Activated T-helper 2 cell treated with anti-CD3 and anti-CD28 coated beads, Interferon-gamma antibody, Interleukin-2, Interleukin-4, amounts not matched to agents 10 μg/mL and 5 μg/mL and 100 μg/mL, durations not matched to agents 14 hours and 24 hours and 36 hours (primary cell): Measurements from ENCODE around the gene AOPEP. TPM values are rescaled to one million over a fixed set of nuclear protein-coding genes. Genes with fewer than 3 reads are reported as not detected.

Source experiments
- DNase-seq: peaks from one replicate; pipeline ENCODE4 v3.0.0; 2021; ENCODE audit warnings: low spot score
- H3K27ac Mint-ChIP-seq: one replicate; pipeline ENCODE4 v1.8.0; 2021; ENCODE audit warnings: mixed read lengths
- H3K27me3 Mint-ChIP-seq: one replicate; pipeline ENCODE4 v1.8.0; 2021; ENCODE audit warnings: low read depth, mixed read lengths
- H3K36me3 Mint-ChIP-seq: one replicate; pipeline ENCODE4 v1.8.0; 2021; ENCODE audit warnings: low read depth, mixed read lengths
- H3K4me1 Mint-ChIP-seq: one replicate; pipeline ENCODE4 v1.8.0; 2021; ENCODE audit warnings: low read depth, mixed read lengths
- H3K4me3 Mint-ChIP-seq: one replicate; pipeline ENCODE4 v1.8.0; 2021; ENCODE audit warnings: low read depth, mild to moderate bottlenecking, moderate library complexity, mixed read lengths
- H3K9me3 Mint-ChIP-seq: one replicate; pipeline ENCODE4 v1.8.0; 2021; ENCODE audit warnings: mixed read lengths
- intact Hi-C: fragments of 100-400 bp; cut with micrococcal nuclease; formaldehyde crosslinking; loops from one replicate; pipeline ENCODE4 v1.15.1; 2023
- total RNA-seq: library from RNA; stranded (reverse); gene quantifications from 2 replicates; pipeline ENCODE4 v1.2.3, GENCODE V29; 2022

AOPEP gene
- total RNA-seq, 1 donor from 2014 or later, result 24.6 TPM

- H3K4me1 Mint-ChIP-seq, result no peaks in the 10 kb centered on the region
- H3K27ac Mint-ChIP-seq, result no peak overlapping the region
- no peaks in the 10 kb centered on the region for H3K27me3 Mint-ChIP-seq
- H3K9me3 Mint-ChIP-seq, result no peaks in the 10 kb centered on the region
- no peak for DNase-seq
- H3K4me3 Mint-ChIP-seq, result no peak overlapping the region
- intact Hi-C loops, result no loop called here
- H3K36me3 Mint-ChIP-seq, result peaks cover 3% of the 10 kb centered on the region
These were observed 375.5 kb downstream of the AOPEP start for GRCh38 chr9:95102001-95102433.

- no peak overlapping the region for H3K4me3 Mint-ChIP-seq
- intact Hi-C loops, result no loop called here
- peaks cover 4% of the 10 kb centered on the region for H3K36me3 Mint-ChIP-seq
- no peaks in the 10 kb centered on the region for H3K9me3 Mint-ChIP-seq
- H3K27me3 Mint-ChIP-seq, result no peaks in the 10 kb centered on the region
- no peaks in the 10 kb centered on the region for H3K4me1 Mint-ChIP-seq
- DNase-seq, result no peak
- H3K27ac Mint-ChIP-seq, result no peak overlapping the region
These were observed 376.1 kb downstream of the AOPEP start for GRCh38 chr9:95102572-95102971.

GRCh38 chr9:95103281-95103771 is 376.8 kb downstream of the AOPEP start:
- intact Hi-C loops, result no loop called here
- Mint-ChIP-seq H3K27ac (no peak overlapping the region), H3K4me1 (no peaks in the 10 kb centered on the region), H3K4me3 (no peak overlapping the region), H3K36me3 (peaks cover 4% of the 10 kb centered on the region), H3K27me3 (no peaks in the 10 kb centered on the region), H3K9me3 (no peaks in the 10 kb centered on the region)
- no peak for DNase-seq

DNA sequence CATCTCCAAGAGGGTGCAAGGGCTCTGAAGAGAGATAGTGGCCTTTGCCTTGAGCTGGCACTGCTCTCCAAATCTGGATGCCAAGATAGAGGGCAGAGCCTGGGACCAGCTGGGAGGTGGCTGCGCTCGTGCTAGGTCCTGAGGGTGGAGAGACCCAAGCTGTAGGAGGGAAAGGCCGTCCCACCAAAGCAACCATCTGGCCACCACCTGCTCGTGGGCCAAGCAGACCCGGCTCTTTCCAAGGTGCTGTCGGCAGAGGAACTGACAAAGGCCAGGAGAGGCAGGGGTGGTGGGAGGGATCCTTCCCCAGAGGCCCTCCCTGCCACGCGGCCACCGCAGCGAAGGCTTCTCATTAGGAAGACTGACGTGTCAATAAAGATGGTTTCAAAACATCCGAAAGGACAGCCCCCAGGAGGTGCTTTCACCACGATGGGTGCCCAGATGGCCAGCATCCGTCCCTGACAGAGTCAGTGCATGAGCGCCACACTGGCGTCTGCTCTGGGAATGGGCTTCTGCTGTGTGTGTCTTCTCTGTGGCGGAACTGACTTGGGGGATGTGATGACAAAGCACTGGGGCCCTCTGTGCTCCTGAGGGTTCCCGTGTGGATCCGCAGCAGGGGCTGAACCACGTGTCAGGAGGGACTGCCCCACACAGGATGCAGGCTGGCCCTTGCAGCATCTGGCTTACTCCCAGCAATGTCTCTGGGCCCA is 377.5 kb downstream of the AOPEP start:
- H3K36me3 Mint-ChIP-seq, result peaks cover 4% of the 10 kb centered on the region
- no peaks in the 10 kb centered on the region for H3K9me3 Mint-ChIP-seq
- no peaks in the 10 kb centered on the region for H3K4me1 Mint-ChIP-seq
- H3K4me3 Mint-ChIP-seq, result no peak overlapping the region
- H3K27ac Mint-ChIP-seq, result no peak overlapping the region
- no peak for DNase-seq
- no peaks in the 10 kb centered on the region for H3K27me3 Mint-ChIP-seq
- intact Hi-C loops, result no loop called here

DNA sequence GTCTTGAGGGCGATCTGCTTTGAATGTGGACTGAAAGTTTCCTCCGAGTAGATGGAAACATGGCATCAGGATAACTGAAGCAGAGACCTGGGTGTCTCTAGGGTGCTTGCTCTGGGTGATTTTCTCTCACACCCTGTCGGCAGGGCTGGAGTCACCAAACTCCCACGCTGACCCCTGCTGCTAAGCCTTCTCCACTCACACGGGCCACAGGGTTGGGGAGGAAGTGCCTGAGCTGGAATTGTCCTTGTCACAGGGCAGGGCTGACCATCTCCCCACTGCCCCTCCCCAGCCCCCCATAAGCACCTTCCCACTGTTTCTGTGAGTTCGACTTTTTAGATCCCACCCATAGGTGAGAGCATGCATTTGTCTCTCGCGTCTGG is 378.1 kb downstream of the AOPEP start:
- H3K27ac Mint-ChIP-seq, result no peak overlapping the region
- no peaks in the 10 kb centered on the region for H3K4me1 Mint-ChIP-seq
- H3K4me3 Mint-ChIP-seq, result no peak overlapping the region
- peaks cover 4% of the 10 kb centered on the region for H3K36me3 Mint-ChIP-seq
- DNase-seq, result no peak
- H3K27me3 Mint-ChIP-seq, result no peaks in the 10 kb centered on the region
- intact Hi-C loops, result no loop called here
- H3K9me3 Mint-ChIP-seq, result no peaks in the 10 kb centered on the region

DNA sequence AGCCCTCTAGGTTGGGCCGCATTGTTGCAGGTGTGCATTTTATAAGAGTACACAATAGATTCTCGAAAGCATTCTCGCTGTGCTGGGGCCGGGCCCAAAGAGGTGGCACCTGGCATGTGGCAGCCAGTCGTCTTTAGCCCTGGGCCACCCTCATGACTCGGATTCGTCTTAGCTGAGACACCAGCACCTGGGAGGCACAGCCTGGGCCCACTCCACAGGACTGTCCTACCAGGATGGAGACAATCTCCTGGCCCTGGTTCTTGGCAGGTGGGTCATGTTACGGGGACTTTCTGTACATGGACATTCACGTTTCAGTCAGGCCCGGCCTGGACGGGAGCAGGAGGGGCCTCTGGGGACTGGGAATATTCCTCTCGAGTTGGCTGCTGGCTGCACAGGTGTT is 378.5 kb downstream of the AOPEP start:
- Mint-ChIP-seq H3K4me3 (no peak overlapping the region), H3K9me3 (no peaks in the 10 kb centered on the region), H3K27me3 (no peaks in the 10 kb centered on the region), H3K36me3 (peaks cover 4% of the 10 kb centered on the region), H3K4me1 (no peaks in the 10 kb centered on the region), H3K27ac (no peak overlapping the region)
- no peak for DNase-seq
- intact Hi-C loops, result no loop called here

- no peaks in the 10 kb centered on the region for H3K4me1 Mint-ChIP-seq
- intact Hi-C loops, result no loop called here
- peaks cover 4% of the 10 kb centered on the region for H3K36me3 Mint-ChIP-seq
- H3K27me3 Mint-ChIP-seq, result no peaks in the 10 kb centered on the region
- H3K27ac Mint-ChIP-seq, result no peak overlapping the region
- DNase-seq, result no peak
- H3K9me3 Mint-ChIP-seq, result no peaks in the 10 kb centered on the region
- no peak overlapping the region for H3K4me3 Mint-ChIP-seq
These were observed 379.2 kb downstream of the AOPEP start for GRCh38 chr9:95105519-95106287.

DNA sequence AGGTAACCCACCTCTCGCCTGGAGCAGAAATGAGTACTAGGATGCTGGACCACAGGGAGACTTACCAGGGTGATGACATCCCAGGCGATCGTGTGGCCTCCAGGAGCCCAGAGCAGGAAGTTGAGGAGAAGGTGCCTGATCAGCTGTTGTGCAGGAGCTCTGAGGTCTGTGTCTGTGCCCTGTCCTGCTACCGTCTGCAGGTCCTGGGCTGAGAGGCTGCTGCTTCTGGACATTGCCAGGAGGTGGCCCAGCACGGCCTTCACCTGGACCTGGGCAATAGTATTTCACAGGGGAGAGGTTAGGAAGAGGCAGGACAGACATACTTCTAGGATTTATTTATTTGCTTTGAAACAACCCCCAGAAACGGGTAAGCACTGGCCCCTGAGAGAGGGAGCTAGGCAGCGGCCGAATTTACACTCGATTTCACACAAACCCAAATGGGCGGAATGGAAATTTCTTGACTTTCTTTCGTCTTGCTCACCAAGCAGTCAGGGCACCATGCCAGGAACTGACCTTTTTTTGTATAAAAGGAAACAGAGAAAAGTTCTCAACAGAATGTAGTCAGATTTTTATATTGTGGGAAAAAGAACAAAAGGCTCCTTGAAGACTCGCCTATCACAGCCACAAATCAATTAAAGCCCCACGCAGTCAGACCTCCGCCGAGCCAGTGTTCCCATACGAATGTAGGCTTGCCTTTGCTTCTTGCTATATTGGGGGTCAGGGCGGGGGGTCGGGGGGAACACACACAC is 380.7 kb downstream of the AOPEP start:
- intact Hi-C loops, result no loop called here
- Mint-ChIP-seq H3K4me1 (no peaks in the 10 kb centered on the region), H3K27me3 (no peaks in the 10 kb centered on the region), H3K9me3 (no peaks in the 10 kb centered on the region), H3K27ac (no peak overlapping the region), H3K36me3 (peaks cover 4% of the 10 kb centered on the region), H3K4me3 (no peak overlapping the region)
- DNase-seq, result no peak

- H3K4me3 Mint-ChIP-seq, result no peak overlapping the region
- H3K27me3 Mint-ChIP-seq, result no peaks in the 10 kb centered on the region
- no peaks in the 10 kb centered on the region for H3K4me1 Mint-ChIP-seq
- H3K36me3 Mint-ChIP-seq, result peaks cover 4% of the 10 kb centered on the region
- no peaks in the 10 kb centered on the region for H3K9me3 Mint-ChIP-seq
- intact Hi-C loops, result no loop called here
- DNase-seq, result no peak
- no peak overlapping the region for H3K27ac Mint-ChIP-seq
These were observed 381.5 kb downstream of the AOPEP start for GRCh38 chr9:95107976-95108375.

DNA sequence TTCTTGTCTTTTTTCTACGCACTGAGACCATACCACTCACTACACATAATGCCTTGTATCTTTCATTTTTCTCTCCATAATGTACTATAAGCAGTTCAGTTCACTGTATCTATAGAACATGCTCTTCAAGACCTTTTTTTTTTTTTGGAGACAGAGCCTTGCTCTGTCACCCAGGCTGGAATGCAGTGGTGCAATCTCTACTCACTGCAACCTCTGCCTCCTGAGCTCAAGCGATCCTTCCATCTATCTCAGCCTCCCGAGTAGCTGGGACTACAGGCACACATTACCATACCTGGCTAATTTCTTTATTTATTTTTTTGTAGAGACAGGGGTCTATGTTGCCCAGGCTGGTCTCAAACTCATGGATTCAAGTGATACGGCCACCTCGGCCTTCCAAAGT is 382.3 kb downstream of the AOPEP start:
- intact Hi-C loops, result no loop called here
- Mint-ChIP-seq H3K27me3 (no peaks in the 10 kb centered on the region), H3K9me3 (no peaks in the 10 kb centered on the region), H3K4me3 (no peak overlapping the region), H3K36me3 (peaks cover 4% of the 10 kb centered on the region), H3K27ac (no peak overlapping the region), H3K4me1 (no peaks in the 10 kb centered on the region)
- no peak for DNase-seq

DNA sequence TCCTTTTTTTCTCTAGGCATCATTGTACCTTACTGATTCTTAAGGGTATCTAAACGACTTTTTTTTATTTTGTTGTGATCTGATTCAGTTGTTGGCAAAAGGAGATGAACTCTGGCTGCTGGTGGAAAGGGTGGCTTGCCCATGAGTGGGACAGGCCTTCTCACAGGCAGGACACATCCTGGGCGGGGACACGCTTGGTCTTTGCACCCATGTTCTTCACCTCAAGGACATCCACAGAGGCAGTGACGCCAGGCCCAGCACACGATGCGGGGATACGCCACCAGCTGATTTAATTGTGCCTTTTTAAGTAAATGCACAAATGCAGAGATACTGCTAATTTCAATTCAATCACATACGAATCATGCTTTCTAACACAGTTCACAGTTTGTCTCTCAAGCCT is 383.0 kb downstream of the AOPEP start:
- H3K4me1 Mint-ChIP-seq, result no peaks in the 10 kb centered on the region
- H3K27ac Mint-ChIP-seq, result no peak overlapping the region
- no peaks in the 10 kb centered on the region for H3K9me3 Mint-ChIP-seq
- peaks cover 4% of the 10 kb centered on the region for H3K36me3 Mint-ChIP-seq
- no peaks in the 10 kb centered on the region for H3K27me3 Mint-ChIP-seq
- no peak overlapping the region for H3K4me3 Mint-ChIP-seq
- DNase-seq, result no peak
- intact Hi-C loops, result no loop called here

DNA sequence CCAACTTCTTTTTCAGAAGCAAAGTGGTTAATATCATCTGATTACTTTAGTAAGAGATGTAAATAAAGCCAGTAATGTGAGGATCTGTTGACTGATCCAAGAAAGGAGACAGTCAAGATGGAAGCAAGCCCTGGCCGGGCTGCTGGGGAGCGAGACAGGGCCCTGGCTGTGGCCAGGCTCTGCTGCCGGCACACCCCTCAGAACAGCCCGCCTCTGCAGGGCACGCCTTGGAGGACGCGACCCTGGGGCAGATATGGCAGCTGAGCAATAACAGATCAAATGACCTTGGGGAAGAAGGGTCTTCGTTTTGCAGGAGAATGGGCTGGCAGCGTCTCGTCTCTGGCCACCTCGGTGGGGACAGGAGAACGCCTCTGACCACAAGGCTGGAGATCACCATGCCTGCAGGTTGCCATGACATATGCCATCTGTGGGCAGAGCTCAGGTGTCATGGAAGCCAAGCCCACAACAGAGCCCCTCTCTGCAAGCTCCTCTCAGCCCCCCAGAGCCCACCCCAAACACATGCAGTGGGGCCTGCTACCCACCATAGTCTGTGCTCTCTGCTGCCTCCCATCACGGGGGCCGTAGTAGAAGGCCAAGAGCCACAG is 384.5 kb downstream of the AOPEP start:
- no peak overlapping the region for H3K4me3 Mint-ChIP-seq
- no peak for DNase-seq
- no peak overlapping the region for H3K27ac Mint-ChIP-seq
- no peaks in the 10 kb centered on the region for H3K4me1 Mint-ChIP-seq
- no peaks in the 10 kb centered on the region for H3K27me3 Mint-ChIP-seq
- intact Hi-C loops, result no loop called here
- peaks cover 4% of the 10 kb centered on the region for H3K36me3 Mint-ChIP-seq
- no peaks in the 10 kb centered on the region for H3K9me3 Mint-ChIP-seq
